H9 (cell line): ENCODE measurements around the gene AFAP1. TPM values are rescaled to one million over a fixed set of nuclear protein-coding genes. Genes with fewer than 3 reads are reported as not detected.

Experiments used
- DNase-seq: peaks from one replicate; pipeline ENCODE4 v3.0.0-alpha.2; 2017
- H2AFZ ChIP-seq: one replicate; pipeline ENCODE4 v1.6.1; 2013; ENCODE audit warnings: mild to moderate bottlenecking, low read length, control low read depth, moderate library complexity
- H2AK5ac ChIP-seq: 2 replicates; pipeline ENCODE4 v1.6.1; 2013; ENCODE audit warnings: low read length, control low read depth, mixed read lengths; ENCODE audit not compliant: insufficient read length
- H2BK120ac ChIP-seq: one replicate; pipeline ENCODE4 v1.6.1; 2013; ENCODE audit warnings: low read depth, mild to moderate bottlenecking, low read length, control low read depth, inconsistent platforms; ENCODE audit not compliant: poor library complexity, severe bottlenecking
- H2BK12ac ChIP-seq: 2 replicates; pipeline ENCODE4 v1.6.1; 2013; ENCODE audit warnings: low read length, control low read depth, mixed read lengths, low read depth; ENCODE audit not compliant: insufficient read length
- H2BK15ac ChIP-seq: 2 replicates; pipeline ENCODE4 v1.6.1; 2013; ENCODE audit warnings: low read depth, low read length, control low read depth
- H2BK20ac ChIP-seq: one replicate; pipeline ENCODE4 v1.6.1; 2013; ENCODE audit warnings: low read depth, mild to moderate bottlenecking, low read length, control low read depth, inconsistent platforms; ENCODE audit not compliant: poor library complexity, severe bottlenecking
- H2BK5ac ChIP-seq: 2 replicates; pipeline ENCODE4 v1.6.1; 2013; ENCODE audit warnings: low read length, control low read depth, mixed read lengths; ENCODE audit not compliant: insufficient read length
- H3K14ac ChIP-seq: 2 replicates; pipeline ENCODE4 v1.6.1; 2013; ENCODE audit warnings: low read length, control low read depth; ENCODE audit not compliant: insufficient read depth
- H3K18ac ChIP-seq: 2 replicates; pipeline ENCODE4 v1.6.1; 2013; ENCODE audit warnings: low read depth, mild to moderate bottlenecking, mixed read lengths, low read length, control low read depth; ENCODE audit not compliant: insufficient read length
- H3K23ac ChIP-seq: 2 replicates; pipeline ENCODE4 v1.6.1; 2013; ENCODE audit warnings: low read length, control low read depth, mixed read lengths, low read depth; ENCODE audit not compliant: insufficient read length
- H3K23me2 ChIP-seq: 2 replicates; pipeline ENCODE4 v1.6.1; 2013; ENCODE audit warnings: low read depth, mild to moderate bottlenecking, mixed read lengths, low read length, control low read depth; ENCODE audit not compliant: insufficient read length, poor library complexity, severe bottlenecking
- H3K27ac ChIP-seq: 2 replicates; pipeline ENCODE4 v1.5.1; 2013; ENCODE audit warnings: low read length, control low read depth, mixed read lengths, low read depth; ENCODE audit not compliant: insufficient read length
- H3K27me3 ChIP-seq: 2 replicates; pipeline ENCODE4 v1.6.1; 2013; ENCODE audit warnings: low read length, control low read depth, inconsistent platforms; ENCODE audit not compliant: insufficient read depth
- H3K4ac ChIP-seq: 2 replicates; pipeline ENCODE4 v1.6.1; 2013; ENCODE audit warnings: low read depth, mild to moderate bottlenecking, control low read depth, inconsistent platforms, low read length, moderate library complexity
- H3K4me1 ChIP-seq: 2 replicates; pipeline ENCODE4 v1.6.1; 2013; ENCODE audit warnings: low read length, control low read depth, inconsistent platforms; ENCODE audit not compliant: insufficient read depth
- H3K4me2 ChIP-seq: 2 replicates; pipeline ENCODE4 v1.6.1; 2013; ENCODE audit warnings: low read length, control low read depth, mixed read lengths; ENCODE audit not compliant: insufficient read length, insufficient read depth
- H3K56ac ChIP-seq: 2 replicates; pipeline ENCODE4 v1.6.1; 2013; ENCODE audit warnings: low read depth, mild to moderate bottlenecking, mixed read lengths, low read length, control low read depth; ENCODE audit not compliant: insufficient read length
- H3K79me1 ChIP-seq: 2 replicates; pipeline ENCODE4 v1.6.1; 2013; ENCODE audit warnings: low read depth, mild to moderate bottlenecking, moderate library complexity, low read length, control low read depth, inconsistent platforms; ENCODE audit not compliant: insufficient read depth, poor library complexity, severe bottlenecking
- H3K79me2 ChIP-seq: 2 replicates; pipeline ENCODE4 v1.6.1; 2013; ENCODE audit warnings: low read length, control low read depth, inconsistent platforms; ENCODE audit not compliant: insufficient read depth
- H3K9ac ChIP-seq: 2 replicates; pipeline ENCODE4 v1.6.1; 2013; ENCODE audit warnings: low read length, control low read depth, mixed read lengths; ENCODE audit not compliant: insufficient read length; ENCODE audit errors: extremely low read depth
- H3K9me3 ChIP-seq: one replicate; pipeline ENCODE4 v1.6.1; 2013; ENCODE audit warnings: low read depth, low read length, inconsistent platforms; ENCODE audit not compliant: control insufficient read depth
- H3T11ph ChIP-seq: one replicate; pipeline ENCODE4 v1.6.1; 2013; ENCODE audit warnings: mild to moderate bottlenecking, low read length, control low read depth, inconsistent platforms
- H4K20me1 ChIP-seq: one replicate; pipeline ENCODE4 v1.6.1; 2013; ENCODE audit not compliant: control insufficient read depth, insufficient read length, insufficient read depth
- H4K5ac ChIP-seq: 2 replicates; pipeline ENCODE4 v1.6.1; 2013; ENCODE audit warnings: low read depth, mild to moderate bottlenecking, mixed read lengths, low read length, control low read depth; ENCODE audit not compliant: insufficient read length
- H4K8ac ChIP-seq: replicated peaks from 2 replicates; pipeline ENCODE4 v1.6.1; 2013; ENCODE audit warnings: low read length, control low read depth, mixed read lengths, low read depth; ENCODE audit not compliant: insufficient read length
- H4K91ac ChIP-seq: 2 replicates; pipeline ENCODE4 v1.6.1; 2013; ENCODE audit warnings: low read depth, mild to moderate bottlenecking, moderate library complexity, mixed read lengths, low read length, control low read depth; ENCODE audit not compliant: insufficient read length
- H3K27ac Mint-ChIP-seq, 3 experiments: 2 replicates in 2 of 3; 3 replicates in 1 of 3; pipeline ENCODE4 v1.8.0; 2020 to 2021; ENCODE audit warnings: mixed read lengths in 3 of 3, mild to moderate bottlenecking in 1 of 3, moderate library complexity in 1 of 3
- H3K27me3 Mint-ChIP-seq: 2 replicates; pipeline ENCODE4 v1.8.0; 2021; ENCODE audit warnings: low read depth, mild to moderate bottlenecking, moderate library complexity, mixed read lengths
- H3K36me3 Mint-ChIP-seq, 3 experiments: 2 replicates in 2 of 3; 3 replicates in 1 of 3; pipeline ENCODE4 v1.8.0; 2020 to 2021; ENCODE audit warnings: low read depth in 3 of 3, mixed read lengths in 3 of 3; ENCODE audit not compliant: insufficient read depth in 1 of 3
- H3K4me1 Mint-ChIP-seq, 2 experiments: 2 replicates each; pipeline ENCODE4 v1.8.0; 2020; ENCODE audit warnings: mixed read lengths in 2 of 2
- H3K4me3 Mint-ChIP-seq, 2 experiments: 2 replicates in 1 of 2; 3 replicates in 1 of 2; pipeline ENCODE4 v1.8.0; 2020 to 2021; ENCODE audit warnings: mild to moderate bottlenecking in 2 of 2, mixed read lengths in 2 of 2, moderate library complexity in 1 of 2
- H3K9me3 Mint-ChIP-seq, 2 experiments: 2 replicates in 1 of 2; 3 replicates in 1 of 2; pipeline ENCODE4 v1.8.0; 2020; ENCODE audit warnings: mild to moderate bottlenecking in 2 of 2, mixed read lengths in 2 of 2, moderate library complexity in 1 of 2
- WGBS: extraction: QIAGEN DNeasy Blood & Tissue Kit; methylation state at CpG from one replicate; pipeline ENCODE4 v1.1.7; 2013; ENCODE audit warnings: missing lambda C conversion rate, low lambda C conversion rate, mixed read lengths; ENCODE audit not compliant: insufficient read length; ENCODE audit errors: extremely low coverage; 5-methylcytosine and 5-hydroxymethylcytosine counted together
- total RNA-seq: library from RNA; stranded (reverse); gene quantifications from 2 replicates; pipeline ENCODE4 v1.2.1, GENCODE V29; 2021
- TF ChIP-seq, protein P1 (sequence below): fragments of 200-600 bp; sonication (generic); conservative IDR thresholded peaks from 3 replicates; pipeline ENCODE4 v1.8.0; 2021; ENCODE audit warnings: antibody characterized with exemption, mild to moderate bottlenecking

Gene AFAP1
- total RNA-seq, 1 experiment from 2014 or later, result 6.5 TPM

DNA sequence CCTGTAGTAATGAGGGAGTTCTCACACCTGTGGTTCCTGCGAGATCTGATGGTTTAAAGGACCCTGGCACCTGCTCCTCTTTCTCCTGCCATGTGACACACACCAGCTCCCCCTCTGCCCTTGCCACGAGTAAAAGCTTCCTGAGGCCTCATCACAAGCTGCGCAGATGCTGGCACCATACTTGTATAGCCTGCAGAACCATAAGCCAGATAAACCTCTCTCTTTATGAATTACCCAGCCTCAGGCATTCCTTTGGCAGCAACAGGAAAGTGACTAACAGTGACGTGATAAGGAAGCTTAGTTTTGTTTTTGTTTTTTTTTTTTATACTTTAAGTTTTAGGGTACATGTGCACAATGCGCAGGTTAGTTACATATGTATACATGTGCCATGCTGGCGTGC lies 130.9 kb downstream of the AFAP1 start:
- Mint-ChIP-seq H3K9me3 (no peaks in the 10 kb centered on the region), H3K4me3 (no peak overlapping the region), H3K4me1 (peaks cover 47 to 62% of the 10 kb centered on the region in 2 experiments), H3K27me3 (peaks cover 2% of the 10 kb centered on the region), H3K36me3 (peaks cover 7 to 15% (median 9%) of the 10 kb centered on the region in 3 experiments; a peak in 6 of 7 replicates), H3K27ac (no peak overlapping the region)
- Histone ChIP-seq H3K27ac (no peak overlapping the region), H3T11ph (no peak overlapping the region), H4K8ac (no peak overlapping the region), H3K23ac (no peak overlapping the region), H3K9me3 (no peaks in the 10 kb centered on the region), H3K4me2 (no peak overlapping the region), H3K79me1 (no peaks in the 10 kb centered on the region), H3K23me2 (no peaks in the 10 kb centered on the region), H3K9ac (no peak overlapping the region), H2BK20ac (no peak overlapping the region), H2BK120ac (no peak overlapping the region), H2AK5ac (no peak overlapping the region), H3K14ac (no peak overlapping the region), H4K91ac (no peak overlapping the region), H4K5ac (no peak overlapping the region), H3K18ac (no peak overlapping the region), H3K27me3 (no peaks in the 10 kb centered on the region), H3K4ac (no peak overlapping the region), H3K56ac (no peak overlapping the region), H2BK15ac (no peak overlapping the region), H2BK12ac (no peak overlapping the region), H3K79me2 (no peaks in the 10 kb centered on the region), H2BK5ac (no peak overlapping the region), H3K4me1 (peaks cover 4% of the 10 kb centered on the region), H4K20me1 (no peaks in the 10 kb centered on the region), H2AFZ (no peak overlapping the region)
- no CpG with 5 or more reads among the region's 6 CpGs for WGBS
- TF ChIP-seq, protein P1, sequence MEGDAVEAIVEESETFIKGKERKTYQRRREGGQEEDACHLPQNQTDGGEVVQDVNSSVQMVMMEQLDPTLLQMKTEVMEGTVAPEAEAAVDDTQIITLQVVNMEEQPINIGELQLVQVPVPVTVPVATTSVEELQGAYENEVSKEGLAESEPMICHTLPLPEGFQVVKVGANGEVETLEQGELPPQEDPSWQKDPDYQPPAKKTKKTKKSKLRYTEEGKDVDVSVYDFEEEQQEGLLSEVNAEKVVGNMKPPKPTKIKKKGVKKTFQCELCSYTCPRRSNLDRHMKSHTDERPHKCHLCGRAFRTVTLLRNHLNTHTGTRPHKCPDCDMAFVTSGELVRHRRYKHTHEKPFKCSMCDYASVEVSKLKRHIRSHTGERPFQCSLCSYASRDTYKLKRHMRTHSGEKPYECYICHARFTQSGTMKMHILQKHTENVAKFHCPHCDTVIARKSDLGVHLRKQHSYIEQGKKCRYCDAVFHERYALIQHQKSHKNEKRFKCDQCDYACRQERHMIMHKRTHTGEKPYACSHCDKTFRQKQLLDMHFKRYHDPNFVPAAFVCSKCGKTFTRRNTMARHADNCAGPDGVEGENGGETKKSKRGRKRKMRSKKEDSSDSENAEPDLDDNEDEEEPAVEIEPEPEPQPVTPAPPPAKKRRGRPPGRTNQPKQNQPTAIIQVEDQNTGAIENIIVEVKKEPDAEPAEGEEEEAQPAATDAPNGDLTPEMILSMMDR, result no peak
- no peak for DNase-seq
